Measurements from ENCODE around the gene DSC1. TPM values are rescaled to one million over a fixed set of nuclear protein-coding genes. Genes with fewer than 3 reads are reported as not detected.

Gene DSC1
- total and polyA plus RNA-seq, 2 of the 4 experiments (the other 2 are of a cell fraction) = not detected

DNA sequence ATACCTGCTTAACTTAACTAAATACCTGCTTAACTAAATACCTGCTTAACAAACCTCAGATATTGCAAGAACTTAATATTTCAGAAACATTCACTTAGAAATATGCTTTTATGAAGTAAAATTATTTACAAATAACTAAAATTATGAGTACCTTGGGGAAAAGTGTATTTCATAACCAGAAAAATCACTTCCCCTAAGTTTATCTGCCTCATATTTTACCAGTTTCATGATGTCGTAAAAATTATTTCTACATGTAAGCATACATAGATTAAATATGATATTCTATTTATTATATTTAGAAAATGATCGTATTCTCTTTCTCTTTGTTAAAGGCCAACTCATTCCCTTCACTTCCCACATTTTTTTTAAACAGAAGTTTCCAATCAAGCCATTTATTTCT lies 41.5 kb upstream of the DSC1 start:
- Histone ChIP-seq H3K14ac (replicated peaks; ENCODE audit: low read depth, low read length) (no peak overlapping the region), H3K23ac (ENCODE audit: low read depth, low read length) (no peak overlapping the region), H3K56ac (ENCODE audit: extremely low read depth, insufficient read depth, low read length) (no peak overlapping the region), H3K9ac (ENCODE audit: low read depth, low read length) (no peak overlapping the region), H3K27me3 (ENCODE audit: control insufficient read depth, insufficient read depth, low read length) (no peaks in the 10 kb centered on the region), H4K20me1 (ENCODE audit: insufficient read depth, low read length) (no peaks in the 10 kb centered on the region), H2AK5ac (ENCODE audit: low read depth, low read length) (no peak overlapping the region), H4K91ac (ENCODE audit: insufficient read depth, low read depth, low read length) (no peak overlapping the region), H2BK20ac (ENCODE audit: low read depth, low read length) (no peak overlapping the region), H2BK5ac (ENCODE audit: low read depth, low read length, poor library complexity, severe bottlenecking) (no peak overlapping the region), H3K4me1 (ENCODE audit: control insufficient read depth, insufficient read depth, low read length) (no peaks in the 10 kb centered on the region), H4K5ac (ENCODE audit: low read depth, low read length) (no peak overlapping the region), H2AK9ac (replicated peaks; ENCODE audit: low read depth, low read length, poor library complexity) (no peak overlapping the region), H3K27ac (ENCODE audit: insufficient read depth, low read length) (no peak overlapping the region), H4K8ac (ENCODE audit: low read depth in 2 of 2, low read length in 2 of 2) (no peak overlapping the region), H3K18ac (ENCODE audit: low read depth, low read length) (no peak overlapping the region), H3K4me2 (ENCODE audit: low read depth, low read length) (no peak overlapping the region), H3K36me3 (ENCODE audit: control insufficient read depth, insufficient read depth, low read length) (no peaks in the 10 kb centered on the region), H3K4ac (ENCODE audit: low read depth, low read length) (no peak overlapping the region), H3K9me1 (ENCODE audit: insufficient read depth, low read length) (no peaks in the 10 kb centered on the region), H3K9me3 (ENCODE audit: control insufficient read depth, insufficient read depth, low read length) (0 out of 2 replicates have a peak, but pooled peaks cover 2% of the 10 kb centered on the region), H2BK15ac (ENCODE audit: low read depth, low read length) (no peak overlapping the region), H3K4me3 (ENCODE audit: insufficient read depth, low read depth, low read length) (no peak overlapping the region), H3K79me1 (ENCODE audit: low read depth in 1 of 2, low read length in 2 of 2) (no peaks in the 10 kb centered on the region), H2AFZ (replicated peaks; ENCODE audit: low read length, poor library complexity) (no peak overlapping the region), H2BK120ac (ENCODE audit: low read depth, low read length) (no peak overlapping the region)
- no TSS peak for BruUV-seq (replicated peaks)
- dilution Hi-C loops (cut with HindIII; ENCODE audit: low sequenced_read_pairs, unreplicated experiment) = no loop called here
- ATAC-seq (ENCODE audit: low read depth) (no peak), DNase-seq (no peak)
- ChIA-PET CTCF (no interaction called here), POLR2A (ENCODE audit: unreplicated experiment) (no interaction called here)
- intact Hi-C loops (cut with micrococcal nuclease) = no loop called here
- TF ChIP-seq MXI1 (IDR thresholded peaks at IDR 0.05; ENCODE audit: borderline replicate concordance, low read depth, low read length) (no peak), MAFK (IDR thresholded peaks at IDR 0.05; ENCODE audit: low read depth, low read length) (no peak), RCOR1 (IDR thresholded peaks at IDR 0.05; ENCODE audit: insufficient replicate concordance, low read length) (no peak), CHD1 (IDR thresholded peaks at IDR 0.05; ENCODE audit: low read depth, low read length) (no peak), NFE2L2 (IDR thresholded peaks at IDR 0.05; ENCODE audit: low read depth, low read length) (no peak), FOS (IDR thresholded peaks at IDR 0.05; ENCODE audit: low read depth, low read length) (no peak), CEBPB (IDR thresholded peaks at IDR 0.05; ENCODE audit: low read depth, low read length) (no peak), RAD21 (IDR thresholded peaks at IDR 0.05; ENCODE audit: low read length) (no peak), BHLHE40 (IDR thresholded peaks at IDR 0.05; ENCODE audit: low read depth, low read length) (no peak), MAZ (IDR thresholded peaks at IDR 0.05; ENCODE audit: borderline replicate concordance, low read depth, low read length) (no peak), SMC3 (IDR thresholded peaks at IDR 0.05; ENCODE audit: low read depth, low read length) (no peak), RFX5 (IDR thresholded peaks at IDR 0.05; ENCODE audit: low read depth, low read length) (no peak), POLR2A (IDR thresholded peaks at IDR 0.05; ENCODE audit: low read depth, low read length) (no peak)
- TF ChIP-seq, protein P1, sequence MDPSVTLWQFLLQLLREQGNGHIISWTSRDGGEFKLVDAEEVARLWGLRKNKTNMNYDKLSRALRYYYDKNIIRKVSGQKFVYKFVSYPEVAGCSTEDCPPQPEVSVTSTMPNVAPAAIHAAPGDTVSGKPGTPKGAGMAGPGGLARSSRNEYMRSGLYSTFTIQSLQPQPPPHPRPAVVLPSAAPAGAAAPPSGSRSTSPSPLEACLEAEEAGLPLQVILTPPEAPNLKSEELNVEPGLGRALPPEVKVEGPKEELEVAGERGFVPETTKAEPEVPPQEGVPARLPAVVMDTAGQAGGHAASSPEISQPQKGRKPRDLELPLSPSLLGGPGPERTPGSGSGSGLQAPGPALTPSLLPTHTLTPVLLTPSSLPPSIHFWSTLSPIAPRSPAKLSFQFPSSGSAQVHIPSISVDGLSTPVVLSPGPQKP (IDR thresholded peaks at IDR 0.05; ENCODE audit: borderline replicate concordance, low read depth, low read length) = no peak
- TF ChIP-seq, protein P2, sequence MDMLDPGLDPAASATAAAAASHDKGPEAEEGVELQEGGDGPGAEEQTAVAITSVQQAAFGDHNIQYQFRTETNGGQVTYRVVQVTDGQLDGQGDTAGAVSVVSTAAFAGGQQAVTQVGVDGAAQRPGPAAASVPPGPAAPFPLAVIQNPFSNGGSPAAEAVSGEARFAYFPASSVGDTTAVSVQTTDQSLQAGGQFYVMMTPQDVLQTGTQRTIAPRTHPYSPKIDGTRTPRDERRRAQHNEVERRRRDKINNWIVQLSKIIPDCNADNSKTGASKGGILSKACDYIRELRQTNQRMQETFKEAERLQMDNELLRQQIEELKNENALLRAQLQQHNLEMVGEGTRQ (IDR thresholded peaks at IDR 0.05; ENCODE audit: low read depth, low read length) = no peak
- TF ChIP-seq, protein P3, sequence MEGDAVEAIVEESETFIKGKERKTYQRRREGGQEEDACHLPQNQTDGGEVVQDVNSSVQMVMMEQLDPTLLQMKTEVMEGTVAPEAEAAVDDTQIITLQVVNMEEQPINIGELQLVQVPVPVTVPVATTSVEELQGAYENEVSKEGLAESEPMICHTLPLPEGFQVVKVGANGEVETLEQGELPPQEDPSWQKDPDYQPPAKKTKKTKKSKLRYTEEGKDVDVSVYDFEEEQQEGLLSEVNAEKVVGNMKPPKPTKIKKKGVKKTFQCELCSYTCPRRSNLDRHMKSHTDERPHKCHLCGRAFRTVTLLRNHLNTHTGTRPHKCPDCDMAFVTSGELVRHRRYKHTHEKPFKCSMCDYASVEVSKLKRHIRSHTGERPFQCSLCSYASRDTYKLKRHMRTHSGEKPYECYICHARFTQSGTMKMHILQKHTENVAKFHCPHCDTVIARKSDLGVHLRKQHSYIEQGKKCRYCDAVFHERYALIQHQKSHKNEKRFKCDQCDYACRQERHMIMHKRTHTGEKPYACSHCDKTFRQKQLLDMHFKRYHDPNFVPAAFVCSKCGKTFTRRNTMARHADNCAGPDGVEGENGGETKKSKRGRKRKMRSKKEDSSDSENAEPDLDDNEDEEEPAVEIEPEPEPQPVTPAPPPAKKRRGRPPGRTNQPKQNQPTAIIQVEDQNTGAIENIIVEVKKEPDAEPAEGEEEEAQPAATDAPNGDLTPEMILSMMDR (conservative IDR thresholded peaks at IDR 0.05; ENCODE audit: low read depth, low read length) = no peak
- in situ Hi-C loops (cut with MboI; ENCODE audit: low sequenced_read_pairs) = no loop called here
- WGBS, 2 experiments (ENCODE audit: extremely low coverage in 2 of 2, insufficient read length in 1 of 2) = no CpG with 5 or more reads among the region's 2 CpGs
